HAP-1 (cell line): ENCODE results near the gene RPS6KB2.
A peak's percentile ranks its signal among the peaks of the same experiment; 100 is the strongest.
"Not testable (repeated sequence)": the region's sequence is repeated elsewhere in the genome, so short reads cannot be mapped to it uniquely, and the experiment has no call there.

Experiments
- DNase-seq, 2 experiments: peaks; one replicate each; pipeline ENCODE4 v3.0.0-alpha.2; 2016 to 2020; ENCODE audit warnings: low spot score in 2 of 2
- H3K27me3 ChIP-seq: fragments of 250-450 bp; sonication (Bioruptor Pico); 2 replicates; pipeline ENCODE4 v1.5.1; 2020; ENCODE audit warnings: low read depth, mild to moderate bottlenecking, moderate library complexity
- H3K36me3 ChIP-seq: fragments of 250-450 bp; sonication (Bioruptor Pico); replicated peaks from 2 replicates; pipeline ENCODE4 v1.5.1; 2020; ENCODE audit warnings: mild to moderate bottlenecking
- H3K4me1 ChIP-seq: fragments of 250-450 bp; sonication (Bioruptor Pico); 2 replicates; pipeline ENCODE4 v1.5.1; 2020; ENCODE audit warnings: mild to moderate bottlenecking
- H3K4me3 ChIP-seq: fragments of 250-450 bp; sonication (Bioruptor Pico); 2 replicates; pipeline ENCODE4 v1.5.1; 2020; ENCODE audit warnings: mild to moderate bottlenecking, moderate library complexity
- H3K9me3 ChIP-seq: fragments of 250-450 bp; sonication (Bioruptor Pico); 2 replicates; pipeline ENCODE4 v1.5.1; 2020; ENCODE audit warnings: mild to moderate bottlenecking, moderate library complexity
- in situ Hi-C: fragments of 300-500 bp; cut with MboI; formaldehyde crosslinking; loops from 3 replicates; pipeline ENCODE4 v1.14.3; 2020; ENCODE audit warnings: low sequenced_read_pairs, inconsistent platforms, mixed read lengths

Gene RPS6KB2

GRCh38 chr11:67421430-67422031, 6.8 kb upstream of the RPS6KB2 start:
- no peaks in the 10 kb centered on the region for H3K27me3 ChIP-seq
- DNase-seq: no peak
- H3K9me3 ChIP-seq: no peaks in the 10 kb centered on the region
- H3K4me3 ChIP-seq: peak overlapping the region; percentile 29
- peaks cover 7% of the 10 kb centered on the region for H3K4me1 ChIP-seq
- in situ Hi-C loops: no loop called here
- H3K36me3 ChIP-seq: no peaks in the 10 kb centered on the region

- peaks cover 13% of the 10 kb centered on the region for H3K4me1 ChIP-seq
- in situ Hi-C loops: no loop called here
- H3K36me3 ChIP-seq: no peaks in the 10 kb centered on the region
- H3K27me3 ChIP-seq: no peaks in the 10 kb centered on the region
- no peak overlapping the region for H3K4me3 ChIP-seq
- no peak for DNase-seq
- H3K9me3 ChIP-seq: no peaks in the 10 kb centered on the region
These were observed 5.4 kb upstream of the RPS6KB2 start for GRCh38 chr11:67422891-67423290.

GRCh38 chr11:67423466-67423865, 4.8 kb upstream of the RPS6KB2 start:
- H3K4me1 ChIP-seq: peaks cover 13% of the 10 kb centered on the region
- no peaks in the 10 kb centered on the region for H3K9me3 ChIP-seq
- no peak for DNase-seq
- no peak overlapping the region for H3K4me3 ChIP-seq
- in situ Hi-C loops: no loop called here
- no peaks in the 10 kb centered on the region for H3K27me3 ChIP-seq
- no peaks in the 10 kb centered on the region for H3K36me3 ChIP-seq

GRCh38 chr11:67423891-67424613, 4.2 kb upstream of the RPS6KB2 start:
- H3K9me3 ChIP-seq: no peaks in the 10 kb centered on the region
- H3K36me3 ChIP-seq: no peaks in the 10 kb centered on the region
- H3K27me3 ChIP-seq: no peaks in the 10 kb centered on the region
- H3K4me1 ChIP-seq: peaks cover 13% of the 10 kb centered on the region
- DNase-seq: no peak
- in situ Hi-C loops: no loop called here
- no peak overlapping the region for H3K4me3 ChIP-seq

- Histone ChIP-seq H3K4me1 (peaks cover 11% of the 10 kb centered on the region), H3K4me3 (peak overlapping the region; percentile 87), H3K36me3 (peaks cover 17% of the 10 kb centered on the region)
- H3K27me3 ChIP-seq, H3K9me3 ChIP-seq, in situ Hi-C loops, DNase-seq: not testable (repeated sequence)
These were observed 882 bp upstream of the RPS6KB2 start for GRCh38 chr11:67427364-67427859.

- Histone ChIP-seq H3K27me3 (no peaks in the 10 kb centered on the region), H3K36me3 (peaks cover 31% of the 10 kb centered on the region), H3K4me3 (peak overlapping the region; percentile 87), H3K9me3 (no peaks in the 10 kb centered on the region), H3K4me1 (peaks cover 11% of the 10 kb centered on the region)
- in situ Hi-C loops: no loop called here
- no peak for DNase-seq
These were observed 859 bp downstream of the RPS6KB2 start for GRCh38 chr11:67429038-67429668.

- Histone ChIP-seq H3K4me1 (peaks cover 11% of the 10 kb centered on the region), H3K36me3 (peaks cover 36% of the 10 kb centered on the region), H3K9me3 (no peaks in the 10 kb centered on the region), H3K4me3 (peak overlapping the region; percentile 87), H3K27me3 (no peaks in the 10 kb centered on the region)
- in situ Hi-C loops: no loop called here
- DNase-seq: no peak
These were observed 1.4 kb downstream of the RPS6KB2 start for GRCh38 chr11:67429722-67430121.

- no peak for DNase-seq
- peaks cover 11% of the 10 kb centered on the region for H3K4me1 ChIP-seq
- no peaks in the 10 kb centered on the region for H3K27me3 ChIP-seq
- H3K9me3 ChIP-seq: no peaks in the 10 kb centered on the region
- in situ Hi-C loops: no loop called here
- no peak overlapping the region for H3K4me3 ChIP-seq
- H3K36me3 ChIP-seq: peaks cover 55% of the 10 kb centered on the region
These were observed 3.3 kb downstream of the RPS6KB2 start for GRCh38 chr11:67431346-67432249.

GRCh38 chr11:67432655-67433349, 4.5 kb downstream of the RPS6KB2 start:
- H3K9me3 ChIP-seq: no peaks in the 10 kb centered on the region
- no peak for DNase-seq
- no peaks in the 10 kb centered on the region for H3K27me3 ChIP-seq
- peaks cover 6% of the 10 kb centered on the region for H3K4me1 ChIP-seq
- in situ Hi-C loops: no loop called here
- peaks cover 63% of the 10 kb centered on the region for H3K36me3 ChIP-seq
- H3K4me3 ChIP-seq: no peak overlapping the region

GRCh38 chr11:67433536-67434394, 5.5 kb downstream of the RPS6KB2 start:
- peaks cover 5% of the 10 kb centered on the region for H3K4me1 ChIP-seq
- no peak overlapping the region for H3K4me3 ChIP-seq
- H3K27me3 ChIP-seq: no peaks in the 10 kb centered on the region
- no peaks in the 10 kb centered on the region for H3K9me3 ChIP-seq
- in situ Hi-C loops: no loop called here
- H3K36me3 ChIP-seq: peaks cover 66% of the 10 kb centered on the region
- no peak for DNase-seq

- Histone ChIP-seq H3K4me3 (no peak overlapping the region), H3K9me3 (no peaks in the 10 kb centered on the region), H3K36me3 (peaks cover 64% of the 10 kb centered on the region), H3K27me3 (no peaks in the 10 kb centered on the region), H3K4me1 (peaks cover under 1% of the 10 kb centered on the region)
- in situ Hi-C loops: no loop called here
- no peak for DNase-seq
These were observed 6.1 kb downstream of the RPS6KB2 start for GRCh38 chr11:67434395-67434881.

- no peak overlapping the region for H3K4me3 ChIP-seq
- in situ Hi-C loops: no loop called here
These were observed 6.9 kb downstream of the RPS6KB2 start for GRCh38 chr11:67435031-67435726.

More at GRCh38 chr11:67435031-67435726, 6.9 kb downstream of the RPS6KB2 start:
- Histone ChIP-seq H3K4me1 (no peaks in the 10 kb centered on the region), H3K9me3 (no peaks in the 10 kb centered on the region), H3K27me3 (no peaks in the 10 kb centered on the region), H3K36me3 (peaks cover 68% of the 10 kb centered on the region)
- no peak for DNase-seq
